HPDE6-E6E7 (cell line): ENCODE data around the gene THRB.

Experiments used
- DNase-seq: peaks from one replicate; pipeline ENCODE4 v3.0.0; 2011; ENCODE audit warnings: missing footprints; ENCODE audit errors: extremely low spot score

Gene THRB

DNA sequence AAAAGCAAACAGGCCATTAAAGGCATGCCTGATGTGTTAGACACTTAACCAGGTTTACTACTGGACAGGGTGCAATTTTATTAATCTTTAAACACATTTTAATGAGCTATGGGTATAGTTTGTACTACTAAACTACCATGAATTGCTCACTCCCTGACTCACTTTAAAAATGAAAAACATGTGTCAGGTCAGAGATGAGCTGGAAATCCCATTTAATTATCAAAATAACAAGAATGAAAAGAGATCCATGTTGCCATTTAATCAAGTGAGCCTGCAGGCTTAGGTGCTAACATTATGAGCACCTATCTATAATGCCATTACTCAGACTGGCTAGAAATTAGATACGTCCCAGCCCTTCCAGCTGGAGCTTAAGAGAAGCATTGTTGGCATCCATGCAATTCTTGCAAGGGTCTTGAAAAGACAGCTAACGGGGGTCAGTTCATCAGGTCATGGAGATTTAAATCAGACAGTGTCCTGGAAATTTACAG is 224.4 kb downstream of the THRB start:
- no peak for DNase-seq

DNA sequence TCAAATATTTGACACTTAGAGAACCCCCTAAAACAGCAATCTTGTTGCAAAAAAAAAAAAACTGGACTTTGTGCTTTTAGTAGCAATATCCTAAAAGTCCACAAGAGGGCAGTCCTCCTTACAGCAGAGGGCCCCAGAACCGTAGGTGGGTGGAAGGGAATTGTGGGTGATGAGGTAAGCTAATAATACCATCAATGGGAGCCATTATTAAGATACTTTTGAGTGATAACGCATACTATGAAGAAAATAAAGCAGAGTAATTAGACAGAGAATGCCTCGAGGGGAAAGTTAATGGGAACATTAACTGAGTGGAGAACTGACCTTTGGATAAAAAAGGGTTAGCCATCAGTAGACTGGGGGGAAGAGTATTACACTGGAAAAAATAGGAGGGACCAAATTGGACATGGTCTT is 229.9 kb downstream of the THRB start:
- DNase-seq, result peak; percentile 7

- DNase-seq, result no peak
Measured at GRCh38 chr3:24264011-24264410, 230.6 kb downstream of the THRB start.

DNA sequence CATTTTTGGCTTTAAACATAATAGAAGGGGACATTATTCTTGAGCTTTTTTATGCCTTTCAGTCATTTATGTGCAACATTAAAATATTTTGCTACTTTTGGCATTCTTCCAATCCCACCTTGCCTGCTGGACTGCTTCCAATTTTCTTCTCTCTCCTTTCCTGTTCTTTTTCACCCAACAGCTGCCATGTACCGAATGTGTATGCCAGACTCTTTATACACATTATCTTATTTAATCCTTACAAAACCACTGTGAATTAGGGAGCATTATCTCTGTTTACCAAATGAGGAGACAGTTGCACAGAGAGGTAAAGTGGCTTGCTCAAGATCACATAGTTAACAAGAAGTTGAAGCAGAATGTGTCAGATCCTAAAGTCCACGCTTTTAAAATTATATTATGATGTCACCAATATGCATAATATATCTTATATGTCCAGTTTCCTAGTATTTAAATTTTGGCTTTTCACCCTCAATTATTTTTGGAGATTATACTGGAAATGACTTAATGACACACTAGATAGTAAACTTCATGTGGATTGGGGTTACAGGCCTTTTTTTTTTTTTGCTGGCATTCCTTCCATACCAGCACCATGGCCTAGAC is 231.5 kb downstream of the THRB start:
- DNase-seq, result no peak

DNA sequence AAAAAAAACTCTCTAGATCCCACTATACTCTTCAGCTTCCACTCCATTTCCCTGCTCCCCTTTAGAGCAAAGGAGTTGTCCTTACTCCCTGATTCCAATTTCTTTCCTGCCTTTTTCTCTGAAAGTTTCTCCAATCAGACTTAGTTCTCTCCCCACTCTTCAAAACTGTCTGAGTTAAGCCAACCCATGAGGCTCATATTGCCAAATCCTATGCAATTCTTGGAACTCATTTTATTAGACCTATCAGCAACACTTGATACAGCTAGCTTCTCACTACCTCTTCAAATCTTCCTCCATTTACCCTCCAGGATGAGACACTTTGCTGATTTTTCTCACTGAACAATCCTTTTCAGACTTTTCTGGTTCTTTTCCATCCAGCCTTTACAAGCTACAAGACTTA is 233.1 kb downstream of the THRB start:
- DNase-seq, result no peak

DNA sequence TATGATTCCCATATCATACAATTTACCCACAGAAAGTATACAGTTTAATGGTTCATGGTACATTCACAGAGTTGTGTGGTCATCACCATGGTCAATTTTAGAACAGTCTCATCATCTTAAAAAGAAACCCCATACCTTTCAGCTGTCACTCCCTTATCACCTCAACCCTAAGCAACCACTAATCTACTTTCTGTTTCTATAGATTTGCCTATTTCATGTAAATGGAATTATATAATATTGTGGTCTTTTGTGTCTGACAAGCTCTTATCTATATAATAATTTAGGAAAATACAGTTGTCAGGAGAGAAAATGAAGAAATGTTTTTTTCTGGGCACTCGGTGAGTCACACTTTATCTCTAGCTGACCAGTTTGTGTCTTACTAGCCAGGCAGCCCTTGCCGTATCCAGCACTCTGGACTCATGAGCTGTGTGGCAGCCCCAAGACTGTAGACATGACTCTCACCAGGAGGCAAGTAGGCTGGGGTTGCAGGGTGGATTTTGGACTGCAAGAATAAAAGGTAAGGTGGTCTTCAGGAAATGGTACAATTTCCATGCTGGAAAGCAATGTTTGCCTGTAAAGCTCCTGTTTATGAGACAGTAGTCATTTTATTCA is 234.6 kb downstream of the THRB start:
- no peak for DNase-seq

DNA sequence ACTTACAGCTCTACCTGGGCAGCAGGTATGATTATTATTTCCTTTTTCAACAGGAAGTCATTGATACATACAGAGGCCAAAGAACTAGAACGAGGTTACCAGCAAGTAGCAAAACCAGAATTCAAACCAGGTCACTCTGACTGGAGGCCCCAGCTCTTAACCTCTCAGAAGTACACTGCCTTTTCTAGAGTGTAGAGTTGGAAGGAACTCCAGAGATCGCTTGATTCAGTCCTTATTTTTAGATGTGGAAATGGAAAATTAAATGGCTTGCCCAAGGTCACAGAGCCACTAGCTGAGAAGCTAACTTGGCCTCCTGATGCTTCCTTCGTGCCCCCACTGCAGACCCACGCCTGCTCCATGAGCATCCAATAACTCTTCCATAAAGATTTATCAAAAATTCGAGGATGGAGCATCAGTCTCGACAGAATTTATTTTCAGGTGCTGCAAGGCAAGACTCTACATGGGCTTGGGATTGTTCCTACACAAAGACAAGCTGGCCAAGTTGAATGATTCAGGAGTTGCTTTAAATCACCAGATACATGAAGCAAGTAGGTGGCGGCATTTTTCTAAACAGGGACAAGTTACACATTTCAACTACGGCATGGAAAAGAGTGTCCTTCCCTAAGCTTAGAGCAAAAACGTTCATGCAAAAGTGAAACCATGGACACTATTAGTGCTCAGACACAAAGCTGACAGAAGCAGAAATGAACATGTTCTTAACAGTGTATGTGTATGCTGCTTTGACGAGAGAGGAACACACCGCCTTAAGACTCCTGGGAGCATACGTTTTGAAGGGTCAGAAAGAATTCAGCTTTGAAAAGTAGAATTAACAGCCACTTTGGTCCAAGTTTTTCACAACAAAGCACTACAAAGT is 235.7 kb downstream of the THRB start:
- DNase-seq, result no peak

GRCh38 chr3:24258260-24258659 is 236.4 kb downstream of the THRB start:
- DNase-seq, result no peak

DNA sequence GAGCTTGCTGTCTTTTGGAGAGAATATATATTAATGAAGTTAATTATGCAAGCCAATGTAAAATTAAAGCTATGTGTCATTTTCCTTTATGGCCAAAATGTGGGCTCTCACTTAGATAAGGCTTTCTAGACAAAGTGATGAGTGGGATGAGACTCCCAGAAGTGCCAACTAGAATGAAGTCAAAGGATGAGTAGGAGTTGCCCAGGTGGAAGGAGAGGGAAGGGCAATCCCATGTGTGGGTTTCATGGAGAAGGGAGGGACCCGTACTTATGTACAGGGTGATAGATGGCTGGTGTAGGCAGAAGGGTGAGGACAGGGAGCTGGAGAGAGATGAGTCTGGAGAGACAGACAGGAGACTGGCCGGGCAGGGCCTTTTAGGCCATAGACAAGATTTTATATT is 239.2 kb downstream of the THRB start:
- DNase-seq, result no peak

- no peak for DNase-seq
Measured at GRCh38 chr3:24254649-24255048, 240.0 kb downstream of the THRB start.

- DNase-seq, result no peak
Measured at GRCh38 chr3:24253336-24253735, 241.3 kb downstream of the THRB start.

- DNase-seq, result no peak
Measured at GRCh38 chr3:24249523-24249922, 245.1 kb downstream of the THRB start.

DNA sequence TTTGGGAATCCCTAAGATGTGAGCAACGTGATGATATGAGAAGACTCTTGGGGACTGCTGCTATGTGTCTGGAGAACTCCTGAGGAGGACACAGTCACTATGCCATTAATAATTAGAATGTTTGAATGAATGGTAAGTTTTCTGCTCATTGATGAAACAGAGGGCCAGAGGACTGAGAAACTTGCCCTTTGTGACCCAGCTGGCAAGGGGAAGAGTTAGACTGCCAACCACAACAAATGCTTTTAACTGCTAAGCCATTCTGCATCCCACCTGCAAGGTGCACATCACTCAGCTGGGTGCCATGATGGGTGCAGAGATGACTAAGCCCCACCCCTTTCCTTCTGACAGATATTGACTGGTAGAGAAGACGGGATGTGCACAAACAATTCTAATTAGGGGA is 249.6 kb downstream of the THRB start:
- DNase-seq, result no peak

DNA sequence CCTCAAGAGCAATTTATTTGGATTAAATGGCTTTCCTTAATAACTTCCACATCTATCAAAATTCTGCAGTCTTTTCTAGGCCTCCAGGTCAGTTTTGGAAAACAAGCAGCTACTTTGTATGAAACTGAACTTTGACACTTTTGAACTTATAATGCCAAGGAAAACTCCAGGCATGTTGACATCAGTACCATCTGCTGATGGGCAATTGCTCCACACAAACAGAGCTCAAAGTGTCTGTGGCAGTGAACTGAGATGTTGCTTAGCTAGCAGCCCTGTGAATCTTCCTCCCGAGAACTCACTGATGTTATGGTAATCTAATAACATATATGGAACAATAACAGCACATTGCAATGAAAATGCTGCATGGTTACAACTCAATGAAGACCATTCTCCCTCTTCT is 250.2 kb downstream of the THRB start:
- no peak for DNase-seq

DNA sequence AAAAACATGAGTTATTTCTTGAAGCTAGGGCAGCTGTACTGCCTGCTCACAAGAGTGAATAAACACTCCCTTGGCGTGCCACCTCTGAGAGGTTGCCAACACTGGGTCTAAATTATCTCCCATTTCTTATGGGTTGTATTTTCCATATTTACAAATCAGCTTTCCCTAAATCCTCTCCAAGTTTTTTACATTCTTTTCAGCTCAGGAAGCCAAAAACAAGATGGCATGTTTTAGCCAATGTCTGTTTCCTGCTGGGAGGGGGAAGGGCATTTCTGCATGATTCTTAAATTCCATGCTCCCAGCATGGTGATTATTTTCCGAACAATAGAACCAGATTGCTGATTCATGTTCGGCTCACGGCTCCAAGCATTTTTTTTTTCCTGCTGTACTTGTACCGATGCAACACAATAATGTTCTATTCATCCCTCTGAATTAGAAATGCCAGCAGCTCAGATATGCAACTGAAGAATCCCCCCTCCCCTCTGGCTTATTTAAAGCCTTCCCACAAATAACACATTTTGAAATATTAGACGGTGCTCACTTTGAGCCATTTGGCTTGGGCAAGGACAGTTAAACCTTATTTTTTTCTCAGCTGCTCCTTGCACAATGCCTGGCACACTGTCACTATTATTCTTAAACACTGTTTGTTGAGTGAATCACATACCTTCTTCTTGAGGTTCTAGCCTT is 252.5 kb downstream of the THRB start:
- DNase-seq, result peak; percentile 21

DNA sequence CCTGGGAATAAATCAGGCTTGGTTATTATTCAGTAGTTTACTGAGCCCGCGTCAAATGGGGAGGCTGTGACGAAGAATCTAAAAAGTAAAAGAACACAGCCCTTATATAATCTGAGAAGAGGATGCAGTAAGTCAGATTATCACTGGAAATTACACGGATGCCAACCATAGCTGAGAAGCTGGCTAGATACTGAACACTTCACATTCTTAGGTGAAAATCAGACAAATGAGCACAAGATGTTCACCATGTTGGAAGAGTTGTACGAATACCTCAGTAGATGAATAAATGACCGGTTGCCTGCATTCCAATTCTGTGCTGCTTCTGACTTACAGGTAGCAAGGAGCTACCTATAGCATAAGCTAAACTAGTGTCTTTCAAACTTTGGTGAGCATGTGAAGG is 254.3 kb downstream of the THRB start:
- DNase-seq, result no peak

GRCh38 chr3:24237971-24238706 is 256.5 kb downstream of the THRB start:
- DNase-seq, result peak; percentile 14

DNA sequence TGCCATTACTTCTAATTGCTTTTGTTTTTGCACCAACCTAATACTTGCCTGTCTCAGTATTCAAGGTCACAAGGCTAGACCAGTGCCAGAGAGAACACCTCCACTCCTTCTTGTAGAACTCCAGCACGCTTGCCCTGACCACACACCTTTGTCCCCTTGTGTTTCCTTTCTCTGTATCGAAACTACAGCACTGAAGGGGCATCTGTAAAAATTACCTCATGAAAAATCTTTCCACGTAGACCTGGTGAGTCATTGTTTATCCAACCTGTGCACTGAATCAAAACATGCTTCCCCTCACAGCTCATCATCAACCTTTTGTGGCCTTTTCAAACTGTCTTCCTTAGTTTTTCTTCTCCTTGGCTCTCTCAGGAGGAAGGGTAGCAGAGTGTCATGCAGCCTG is 259.5 kb downstream of the THRB start:
- peak; percentile 5 for DNase-seq

DNA sequence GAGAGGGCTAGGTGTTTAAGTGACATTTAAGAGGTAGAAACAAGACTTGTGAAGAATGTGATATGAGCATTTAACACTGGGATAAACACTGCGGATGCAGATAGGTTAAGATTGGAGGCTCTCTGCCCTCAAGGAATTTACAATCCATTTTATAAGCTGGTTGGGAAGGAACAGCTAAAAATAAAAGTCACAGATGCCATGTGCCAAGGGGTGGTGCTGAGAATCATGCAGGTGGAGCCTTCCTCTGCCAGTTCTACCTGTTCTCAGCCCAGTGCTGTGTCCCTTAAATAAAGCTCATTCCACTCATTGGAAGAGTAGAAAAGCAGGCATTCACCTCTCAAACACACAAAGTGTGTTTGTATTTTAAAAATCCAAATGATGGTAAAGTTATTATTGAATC is 261.9 kb downstream of the THRB start:
- DNase-seq, result no peak

- no peak for DNase-seq
Measured at GRCh38 chr3:24229468-24230221, 265.0 kb downstream of the THRB start.

DNA sequence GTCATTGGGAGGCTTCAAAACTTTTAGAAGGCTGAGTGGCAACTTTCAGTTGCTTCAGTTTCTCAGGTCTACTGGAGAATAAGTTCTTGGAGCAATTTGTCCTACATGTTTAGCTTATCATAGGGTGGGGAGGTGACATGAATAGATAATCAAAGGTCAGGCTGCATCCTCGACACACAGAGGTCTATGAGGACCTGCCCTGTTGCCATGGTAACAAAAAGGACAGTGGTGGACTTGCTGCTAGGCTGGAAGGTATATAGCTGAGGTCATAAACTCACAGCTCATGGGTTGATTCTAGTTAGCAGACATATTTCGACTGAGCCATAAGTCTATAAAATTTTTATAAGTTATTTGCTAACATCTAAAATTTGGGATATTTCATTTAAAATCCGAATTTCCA is 267.0 kb downstream of the THRB start:
- DNase-seq, result no peak
